Caco-2 (cell line): ENCODE data around the gene P3H2. TPM values are rescaled to one million over a fixed set of nuclear protein-coding genes. Genes with fewer than 3 reads are reported as not detected.

Experiments
- BruUV-seq: library from RNA; stranded (reverse); fragments of 400-500 nt; replicated peaks from 2 replicates; lab custom pipeline; 2021; lab: Mats Ljungman, UMichigan
- CTCF ChIA-PET: fragments of 300-600 bp; sonication (Branson Sonifier 250); formaldehyde crosslinking; loops from one replicate; lab custom pipeline; 2022; ENCODE audit warnings: antibody characterized with exemption; lab: Charles Lee
- POLR2A ChIA-PET: fragments of 300-600 bp; sonication (Branson Sonifier 250); formaldehyde crosslinking; loops from one replicate; lab custom pipeline; 2022; ENCODE audit warnings: antibody characterized with exemption; lab: Charles Lee
- DNase-seq, 2 experiments: peaks; one replicate each; pipeline versions ENCODE4 v3.0.0 to v3.0.0-alpha.2; 2020 to 2022
- H3K27me3 ChIP-seq: replicated peaks from 2 replicates; pipeline ENCODE4 v1.6.0; 2011; ENCODE audit warnings: low read length; ENCODE audit not compliant: control insufficient read depth, insufficient read depth
- H3K36me3 ChIP-seq: 2 replicates; pipeline ENCODE4 v1.5.1; 2011; ENCODE audit warnings: low read length; ENCODE audit not compliant: control insufficient read depth, insufficient read depth
- H3K4me1 ChIP-seq: fragments of 250-450 bp; sonication (Bioruptor Pico); 2 replicates; pipeline ENCODE4 v1.5.1; 2020; ENCODE audit warnings: mild to moderate bottlenecking
- H3K4me3 ChIP-seq: 2 replicates; pipeline ENCODE4 v1.5.1; 2011; ENCODE audit warnings: low read depth, mild to moderate bottlenecking, control low read depth, low read length
- H3K9me3 ChIP-seq: fragments of 250-450 bp; sonication (Bioruptor Pico); 2 replicates; pipeline ENCODE4 v1.5.1; 2020; ENCODE audit warnings: mild to moderate bottlenecking, moderate library complexity
- H3K27ac Mint-ChIP-seq: one replicate; pipeline ENCODE4 v1.8.0; 2022; ENCODE audit warnings: mixed read lengths; ENCODE audit not compliant: unreplicated experiment
- H3K27me3 Mint-ChIP-seq: one replicate; pipeline ENCODE4 v1.8.0; 2022; ENCODE audit warnings: mixed read lengths; ENCODE audit not compliant: insufficient read depth, unreplicated experiment
- H3K36me3 Mint-ChIP-seq: one replicate; pipeline ENCODE4 v1.8.0; 2022; ENCODE audit warnings: mild to moderate bottlenecking, mixed read lengths; ENCODE audit not compliant: insufficient read depth, unreplicated experiment
- H3K4me1 Mint-ChIP-seq: one replicate; pipeline ENCODE4 v1.8.0; 2022; ENCODE audit warnings: low read depth, mixed read lengths; ENCODE audit not compliant: unreplicated experiment
- H3K4me3 Mint-ChIP-seq: one replicate; pipeline ENCODE4 v1.8.0; 2022; ENCODE audit warnings: mild to moderate bottlenecking, moderate library complexity, mixed read lengths; ENCODE audit not compliant: unreplicated experiment
- H3K9me3 Mint-ChIP-seq: one replicate; pipeline ENCODE4 v1.8.0; 2022; ENCODE audit warnings: mixed read lengths; ENCODE audit not compliant: unreplicated experiment
- CTCF ChIP-seq, 2 experiments: fragments of 200-600 bp in 1 of 2; IDR thresholded peaks; 1 replicate in 1 of 2; 2 replicates in 1 of 2; pipeline versions ENCODE4 v1.5.1 to v1.8.0; 2011 to 2022; ENCODE audit warnings: antibody characterized with exemption in 1 of 2, control low read depth in 1 of 2, inconsistent platforms in 1 of 2, low read depth in 1 of 2, low read length in 1 of 2, mild to moderate bottlenecking in 1 of 2, moderate library complexity in 1 of 2; ENCODE audit not compliant: insufficient read depth in 1 of 2, severe bottlenecking in 1 of 2, unreplicated experiment in 1 of 2
- intact Hi-C: fragments of 100-400 bp; cut with micrococcal nuclease; formaldehyde crosslinking; loops from one replicate; pipeline ENCODE4 v1.10.0; 2022; ENCODE audit not compliant: unreplicated experiment
- total RNA-seq: library from RNA; stranded (reverse); gene quantifications from 2 replicates; pipeline ENCODE4 v1.2.3, GENCODE V29; 2022

P3H2 gene
- total RNA-seq, 1 experiment from 2014 or later: 55.8 TPM

GRCh38 chr3:189927975-189928895, 192.5 kb downstream of the P3H2 start:
- no peaks in the 10 kb centered on the region for H3K4me1 ChIP-seq
- Mint-ChIP-seq H3K4me3 (no peak overlapping the region), H3K27ac (no peak overlapping the region), H3K36me3 (no peaks in the 10 kb centered on the region), H3K27me3 (no peaks in the 10 kb centered on the region), H3K4me1 (no peaks in the 10 kb centered on the region), H3K9me3 (no peaks in the 10 kb centered on the region)
- no peaks in the 10 kb centered on the region for H3K27me3 ChIP-seq
- CTCF ChIA-PET: no interaction called here
- H3K36me3 ChIP-seq: no peaks in the 10 kb centered on the region
- no TSS peak for BruUV-seq
- intact Hi-C loops: no loop called here
- no peak for TF ChIP-seq CTCF (IDR thresholded peaks at IDR 0.05; ENCODE audit: insufficient read depth in 1 of 2, low read depth in 1 of 2, low read length in 1 of 2, severe bottlenecking in 1 of 2, unreplicated experiment in 1 of 2)
- no peak overlapping the region for H3K4me3 ChIP-seq
- DNase-seq: no peak
- POLR2A ChIA-PET: no interaction called here
- H3K9me3 ChIP-seq: no peaks in the 10 kb centered on the region

- no peaks in the 10 kb centered on the region for H3K4me1 ChIP-seq
- no peak overlapping the region for H3K4me3 Mint-ChIP-seq
- H3K27me3 ChIP-seq: no peaks in the 10 kb centered on the region
- H3K4me1 Mint-ChIP-seq: no peaks in the 10 kb centered on the region
- no peaks in the 10 kb centered on the region for H3K36me3 ChIP-seq
- H3K27ac Mint-ChIP-seq: no peak overlapping the region
- intact Hi-C loops: no loop called here
- H3K27me3 Mint-ChIP-seq: no peaks in the 10 kb centered on the region
- ChIA-PET CTCF (no interaction called here), POLR2A (no interaction called here)
- TF ChIP-seq CTCF (IDR thresholded peaks at IDR 0.05; ENCODE audit: insufficient read depth in 1 of 2, low read depth in 1 of 2, low read length in 1 of 2, severe bottlenecking in 1 of 2, unreplicated experiment in 1 of 2): no peak
- BruUV-seq: no TSS peak
- H3K4me3 ChIP-seq: no peak overlapping the region
- H3K9me3 Mint-ChIP-seq: no peaks in the 10 kb centered on the region
- no peaks in the 10 kb centered on the region for H3K36me3 Mint-ChIP-seq
- no peaks in the 10 kb centered on the region for H3K9me3 ChIP-seq
- DNase-seq: no peak
These were observed 198.9 kb downstream of the P3H2 start for GRCh38 chr3:189921770-189922169.

GRCh38 chr3:189914799-189915198, 205.9 kb downstream of the P3H2 start:
- Histone ChIP-seq H3K27me3 (no peaks in the 10 kb centered on the region), H3K4me3 (no peak overlapping the region), H3K4me1 (no peaks in the 10 kb centered on the region), H3K36me3 (no peaks in the 10 kb centered on the region), H3K9me3 (no peaks in the 10 kb centered on the region)
- BruUV-seq: no TSS peak
- CTCF ChIA-PET: no interaction called here
- no peak for DNase-seq
- Mint-ChIP-seq H3K27ac (no peak overlapping the region), H3K4me1 (no peaks in the 10 kb centered on the region), H3K4me3 (no peak overlapping the region), H3K36me3 (no peaks in the 10 kb centered on the region), H3K27me3 (peaks cover 6% of the 10 kb centered on the region), H3K9me3 (no peaks in the 10 kb centered on the region)
- no peak for TF ChIP-seq CTCF (IDR thresholded peaks at IDR 0.05; ENCODE audit: insufficient read depth in 1 of 2, low read depth in 1 of 2, low read length in 1 of 2, severe bottlenecking in 1 of 2, unreplicated experiment in 1 of 2)
- intact Hi-C loops: no loop called here
- POLR2A ChIA-PET: no interaction called here
